HFFc6 (cell line): Measurements from ENCODE around the gene MYBPC1. TPM values are rescaled to one million over a fixed set of nuclear protein-coding genes. Genes with fewer than 3 reads are reported as not detected.

Experiments
- DNase-seq: peaks from one replicate; pipeline ENCODE4 v3.0.0-alpha.2; 2018
- H3K27ac Mint-ChIP-seq: 2 replicates; pipeline ENCODE4 v1.8.0; 2020; ENCODE audit warnings: mild to moderate bottlenecking, mixed read lengths
- H3K27me3 Mint-ChIP-seq: 2 replicates; pipeline ENCODE4 v1.8.0; 2021; ENCODE audit warnings: mild to moderate bottlenecking, moderate library complexity, mixed read lengths; ENCODE audit not compliant: insufficient read depth
- H3K36me3 Mint-ChIP-seq: 2 replicates; pipeline ENCODE4 v1.8.0; 2021; ENCODE audit warnings: low read depth, mixed read lengths
- H3K4me1 Mint-ChIP-seq: 2 replicates; pipeline ENCODE4 v1.8.0; 2020; ENCODE audit warnings: low read depth, mixed read lengths
- H3K4me3 Mint-ChIP-seq: 2 replicates; pipeline ENCODE4 v1.8.0; 2020; ENCODE audit warnings: mild to moderate bottlenecking, moderate library complexity, mixed read lengths
- H3K9me3 Mint-ChIP-seq: 2 replicates; pipeline ENCODE4 v1.8.0; 2020; ENCODE audit warnings: mild to moderate bottlenecking, mixed read lengths
- total RNA-seq, 6 experiments: library from RNA; stranded (reverse); fragmentation: NEBNext Ultra II Directional; extraction: Animal tissue kit (Norgen Biotek cat#: 25700); gene quantifications; 2 replicates in 1 of 6; 3 replicates in 5 of 6; pipeline ENCODE4 v1.2.3, GENCODE V29; 2021
- TF ChIP-seq, protein P1 (sequence below): fragments of 200-600 bp; sonication (generic); IDR thresholded peaks from 2 replicates; pipeline ENCODE4 v1.5.0; 2021; ENCODE audit warnings: antibody characterized with exemption, mild to moderate bottlenecking

MYBPC1 gene
- total RNA-seq, 6 experiments from 2014 or later = not detected

DNA sequence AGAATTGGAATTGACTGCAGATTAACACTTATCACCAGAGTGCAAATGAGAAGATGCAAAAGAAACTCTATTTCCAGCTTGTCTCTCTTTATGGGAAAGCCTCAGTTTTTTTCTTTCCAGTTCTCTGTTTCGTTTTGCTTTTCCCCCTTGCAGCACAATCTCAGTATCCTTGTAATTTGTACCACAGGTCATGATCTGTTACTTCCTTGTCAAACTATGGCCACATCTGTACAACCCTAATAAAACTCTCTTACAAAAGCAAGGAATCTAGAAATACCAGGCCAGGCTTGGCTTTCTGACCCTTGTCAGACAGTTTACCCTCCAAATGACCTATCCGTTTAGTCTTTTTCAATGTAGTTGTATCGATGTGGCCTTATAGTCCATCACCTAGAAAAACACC is 33.9 kb downstream of the MYBPC1 start:
- Mint-ChIP-seq H3K27me3 (no peaks in the 10 kb centered on the region; the same call in 1 of the 2 replicates), H3K27ac (no peak overlapping the region), H3K4me3 (no peak overlapping the region), H3K4me1 (no peaks in the 10 kb centered on the region), H3K36me3 (no peaks in the 10 kb centered on the region), H3K9me3 (no peaks in the 10 kb centered on the region)
- no peak for DNase-seq
- TF ChIP-seq, protein P1, sequence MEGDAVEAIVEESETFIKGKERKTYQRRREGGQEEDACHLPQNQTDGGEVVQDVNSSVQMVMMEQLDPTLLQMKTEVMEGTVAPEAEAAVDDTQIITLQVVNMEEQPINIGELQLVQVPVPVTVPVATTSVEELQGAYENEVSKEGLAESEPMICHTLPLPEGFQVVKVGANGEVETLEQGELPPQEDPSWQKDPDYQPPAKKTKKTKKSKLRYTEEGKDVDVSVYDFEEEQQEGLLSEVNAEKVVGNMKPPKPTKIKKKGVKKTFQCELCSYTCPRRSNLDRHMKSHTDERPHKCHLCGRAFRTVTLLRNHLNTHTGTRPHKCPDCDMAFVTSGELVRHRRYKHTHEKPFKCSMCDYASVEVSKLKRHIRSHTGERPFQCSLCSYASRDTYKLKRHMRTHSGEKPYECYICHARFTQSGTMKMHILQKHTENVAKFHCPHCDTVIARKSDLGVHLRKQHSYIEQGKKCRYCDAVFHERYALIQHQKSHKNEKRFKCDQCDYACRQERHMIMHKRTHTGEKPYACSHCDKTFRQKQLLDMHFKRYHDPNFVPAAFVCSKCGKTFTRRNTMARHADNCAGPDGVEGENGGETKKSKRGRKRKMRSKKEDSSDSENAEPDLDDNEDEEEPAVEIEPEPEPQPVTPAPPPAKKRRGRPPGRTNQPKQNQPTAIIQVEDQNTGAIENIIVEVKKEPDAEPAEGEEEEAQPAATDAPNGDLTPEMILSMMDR = no peak

DNA sequence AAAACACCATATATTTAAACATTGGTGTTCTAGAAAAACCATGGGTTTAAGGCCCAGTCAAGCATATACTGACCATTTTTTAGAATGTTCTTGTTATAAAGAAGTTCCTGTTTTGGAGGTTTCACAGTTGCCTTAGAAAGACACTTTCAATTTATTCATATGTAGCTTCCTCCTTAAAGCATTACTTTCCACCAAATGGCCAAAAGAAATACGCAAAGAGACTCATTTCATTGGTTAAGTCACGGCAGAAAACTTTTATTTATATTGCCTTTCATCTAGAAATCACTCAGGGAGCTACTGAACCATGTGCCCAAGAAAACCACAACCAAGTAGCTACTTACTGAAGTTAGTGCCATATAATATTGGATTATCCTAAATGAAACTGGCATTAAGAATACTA is 40.0 kb downstream of the MYBPC1 start:
- TF ChIP-seq, protein P1 = no peak
- no peak overlapping the region for H3K27ac Mint-ChIP-seq
- H3K9me3 Mint-ChIP-seq = no peaks in the 10 kb centered on the region
- no peaks in the 10 kb centered on the region for H3K4me1 Mint-ChIP-seq
- H3K4me3 Mint-ChIP-seq = no peak overlapping the region
- no peaks in the 10 kb centered on the region; the same call in 1 of the 2 replicates for H3K27me3 Mint-ChIP-seq
- H3K36me3 Mint-ChIP-seq = no peaks in the 10 kb centered on the region
- DNase-seq = no peak

DNA sequence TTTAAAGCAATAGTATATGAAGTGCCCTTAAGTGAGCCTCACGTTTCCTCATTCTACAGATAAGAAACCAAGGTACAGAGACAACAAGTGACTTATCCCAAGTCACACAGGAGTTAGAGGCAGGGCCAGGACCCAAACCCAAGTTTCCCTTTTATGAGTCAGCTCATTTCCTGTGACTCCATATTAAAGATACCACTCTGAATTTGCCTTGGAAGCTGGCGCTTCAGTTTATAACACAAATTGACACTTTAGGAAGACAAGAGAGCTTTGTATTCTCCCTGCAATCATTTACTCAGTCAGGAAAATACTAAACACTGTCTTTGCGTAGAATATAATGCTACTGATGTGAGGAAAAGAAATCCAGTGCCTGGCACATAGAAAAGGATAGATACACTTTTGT is 43.2 kb downstream of the MYBPC1 start:
- Mint-ChIP-seq H3K4me3 (no peak overlapping the region), H3K36me3 (no peaks in the 10 kb centered on the region), H3K27ac (no peak overlapping the region), H3K4me1 (no peaks in the 10 kb centered on the region), H3K27me3 (no peaks in the 10 kb centered on the region), H3K9me3 (no peaks in the 10 kb centered on the region)
- no peak for DNase-seq
- TF ChIP-seq, protein P1 = no peak

DNA sequence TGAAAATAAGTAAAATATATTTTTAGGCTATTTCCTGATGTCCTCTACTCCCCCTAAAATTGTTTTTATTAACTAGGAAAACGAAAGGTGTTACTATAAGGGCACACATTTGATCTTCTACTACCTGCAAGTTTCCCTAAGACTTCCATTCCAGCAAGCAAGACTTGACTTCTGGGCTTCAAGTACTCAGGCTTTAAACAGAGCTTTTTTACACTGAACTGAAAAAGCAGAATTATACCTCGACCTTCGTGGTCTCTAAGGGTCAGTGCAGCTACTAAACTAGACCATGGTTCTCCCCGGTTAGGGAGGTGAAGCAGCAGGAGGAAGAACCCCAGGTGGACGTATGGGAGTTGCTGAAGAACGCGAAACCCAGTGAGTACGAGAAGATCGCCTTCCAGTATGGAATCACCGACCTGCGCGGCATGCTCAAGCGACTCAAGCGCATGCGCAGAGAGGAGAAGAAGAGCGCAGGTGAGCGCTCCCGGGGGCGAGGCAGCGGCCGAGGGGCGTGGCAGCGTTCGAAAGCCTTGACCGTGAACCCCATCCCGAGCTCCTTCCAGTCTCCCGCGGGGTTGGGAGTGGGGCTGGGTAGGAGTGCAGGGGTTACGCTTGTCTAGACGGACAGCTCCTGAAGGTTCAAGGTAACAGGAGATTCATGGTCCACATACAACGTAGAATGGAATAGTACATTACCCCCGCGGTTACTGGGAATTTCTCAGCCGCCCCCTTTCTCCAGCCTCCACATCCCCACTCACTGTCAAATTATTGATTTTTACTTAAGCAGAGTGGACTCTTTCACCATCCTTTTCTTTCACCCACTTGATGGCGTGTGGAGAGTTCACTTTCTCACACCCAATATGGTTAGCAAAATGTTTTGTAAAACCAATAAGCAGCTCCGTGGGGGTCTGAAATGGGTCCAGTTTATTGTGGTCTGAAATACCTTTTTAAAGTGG is 47.6 kb downstream of the MYBPC1 start:
- TF ChIP-seq, protein P1 = no peak
- H3K9me3 Mint-ChIP-seq = no peaks in the 10 kb centered on the region
- H3K4me1 Mint-ChIP-seq = peaks cover 6% of the 10 kb centered on the region; the same call in 1 of the 2 replicates

DNA sequence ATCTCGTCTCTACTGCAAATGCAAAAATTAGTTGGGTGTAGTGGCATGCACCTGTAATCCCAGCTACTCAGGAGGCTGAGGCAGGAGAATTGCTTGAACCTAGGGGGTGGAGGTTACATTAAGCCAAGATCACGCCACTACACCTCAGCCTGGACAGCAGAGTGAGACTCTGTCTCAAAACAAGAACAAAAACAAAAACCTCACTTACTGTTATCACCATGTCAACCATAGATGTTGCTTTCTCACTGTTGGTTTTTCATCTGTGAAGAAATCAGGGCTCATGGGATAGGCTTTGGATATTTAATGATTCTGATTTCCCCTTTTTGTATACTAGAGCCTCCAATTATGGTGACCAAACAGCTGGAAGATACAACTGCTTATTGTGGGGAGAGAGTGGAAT is 52.9 kb downstream of the MYBPC1 start:
- Mint-ChIP-seq H3K27me3 (peaks cover 3% of the 10 kb centered on the region; the same call in 1 of the 2 replicates), H3K4me3 (no peak overlapping the region), H3K27ac (no peak overlapping the region), H3K36me3 (no peaks in the 10 kb centered on the region), H3K9me3 (no peaks in the 10 kb centered on the region), H3K4me1 (peaks cover 6% of the 10 kb centered on the region; the same call in 1 of the 2 replicates)
- DNase-seq = no peak
- TF ChIP-seq, protein P1 = no peak

More for the DNA sequence above, 47.6 kb downstream of the MYBPC1 start:
- H3K27me3 Mint-ChIP-seq = peaks cover 3% of the 10 kb centered on the region; the same call in 1 of the 2 replicates
- H3K36me3 Mint-ChIP-seq = no peaks in the 10 kb centered on the region
- no peak overlapping the region for H3K4me3 Mint-ChIP-seq
- no peak overlapping the region for H3K27ac Mint-ChIP-seq
- no peak for DNase-seq
